Nephron (organoid): ENCODE results near the gene EXD3.

Source experiments
- H3K27ac Mint-ChIP-seq, 3 experiments: 2 replicates each; pipeline ENCODE4 v1.8.0; 2020; ENCODE audit warnings: mixed read lengths in 3 of 3, mild to moderate bottlenecking in 2 of 3, moderate library complexity in 1 of 3
- H3K27me3 Mint-ChIP-seq: 2 replicates; pipeline ENCODE4 v1.8.0; 2021; ENCODE audit warnings: low read depth, mild to moderate bottlenecking, moderate library complexity, mixed read lengths
- H3K36me3 Mint-ChIP-seq: 2 replicates; pipeline ENCODE4 v1.8.0; 2020; ENCODE audit warnings: low read depth, mixed read lengths
- H3K4me1 Mint-ChIP-seq: 2 replicates; pipeline ENCODE4 v1.8.0; 2020; ENCODE audit warnings: mixed read lengths
- H3K4me3 Mint-ChIP-seq, 3 experiments: 2 replicates each; pipeline ENCODE4 v1.8.0; 2020; ENCODE audit warnings: mild to moderate bottlenecking in 3 of 3, mixed read lengths in 3 of 3, moderate library complexity in 2 of 3
- H3K9me3 Mint-ChIP-seq: 2 replicates; pipeline ENCODE4 v1.8.0; 2020; ENCODE audit warnings: mixed read lengths
- TF ChIP-seq, protein P1 (sequence below), 3 experiments: fragments of 200-600 bp; sonication (generic); IDR thresholded peaks; one replicate each; pipeline ENCODE4 v1.5.0; 2021; ENCODE audit warnings: antibody characterized with exemption in 3 of 3; ENCODE audit not compliant: unreplicated experiment in 3 of 3

Gene EXD3

DNA sequence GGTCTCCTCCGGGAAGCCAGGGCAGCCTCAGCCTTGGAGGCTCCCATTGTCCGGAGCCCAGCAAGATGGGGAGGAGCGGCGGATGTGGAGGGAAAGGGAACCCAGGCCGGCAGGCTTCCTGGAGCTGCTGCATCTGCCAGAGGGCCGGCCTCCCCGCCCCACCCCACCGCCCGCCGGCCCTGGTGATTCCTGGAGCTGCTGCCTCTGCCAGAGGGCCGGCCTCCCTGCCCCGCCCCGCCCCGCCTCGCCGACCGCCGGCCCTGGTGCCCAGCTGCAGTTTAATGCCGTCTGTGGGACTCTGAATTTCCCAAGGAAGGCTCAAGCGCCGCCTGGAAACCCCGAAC is 31.6 kb downstream of the EXD3 start:
- Mint-ChIP-seq H3K27ac (no peak overlapping the region), H3K27me3 (no peaks in the 10 kb centered on the region), H3K4me1 (peaks cover 5% of the 10 kb centered on the region), H3K36me3 (no peaks in the 10 kb centered on the region), H3K9me3 (no peaks in the 10 kb centered on the region), H3K4me3 (no peak overlapping the region)
- TF ChIP-seq, protein P1, sequence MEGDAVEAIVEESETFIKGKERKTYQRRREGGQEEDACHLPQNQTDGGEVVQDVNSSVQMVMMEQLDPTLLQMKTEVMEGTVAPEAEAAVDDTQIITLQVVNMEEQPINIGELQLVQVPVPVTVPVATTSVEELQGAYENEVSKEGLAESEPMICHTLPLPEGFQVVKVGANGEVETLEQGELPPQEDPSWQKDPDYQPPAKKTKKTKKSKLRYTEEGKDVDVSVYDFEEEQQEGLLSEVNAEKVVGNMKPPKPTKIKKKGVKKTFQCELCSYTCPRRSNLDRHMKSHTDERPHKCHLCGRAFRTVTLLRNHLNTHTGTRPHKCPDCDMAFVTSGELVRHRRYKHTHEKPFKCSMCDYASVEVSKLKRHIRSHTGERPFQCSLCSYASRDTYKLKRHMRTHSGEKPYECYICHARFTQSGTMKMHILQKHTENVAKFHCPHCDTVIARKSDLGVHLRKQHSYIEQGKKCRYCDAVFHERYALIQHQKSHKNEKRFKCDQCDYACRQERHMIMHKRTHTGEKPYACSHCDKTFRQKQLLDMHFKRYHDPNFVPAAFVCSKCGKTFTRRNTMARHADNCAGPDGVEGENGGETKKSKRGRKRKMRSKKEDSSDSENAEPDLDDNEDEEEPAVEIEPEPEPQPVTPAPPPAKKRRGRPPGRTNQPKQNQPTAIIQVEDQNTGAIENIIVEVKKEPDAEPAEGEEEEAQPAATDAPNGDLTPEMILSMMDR (IDR thresholded peaks at IDR 0.05; ENCODE audit: unreplicated experiment in 3 of 3): no peak

DNA sequence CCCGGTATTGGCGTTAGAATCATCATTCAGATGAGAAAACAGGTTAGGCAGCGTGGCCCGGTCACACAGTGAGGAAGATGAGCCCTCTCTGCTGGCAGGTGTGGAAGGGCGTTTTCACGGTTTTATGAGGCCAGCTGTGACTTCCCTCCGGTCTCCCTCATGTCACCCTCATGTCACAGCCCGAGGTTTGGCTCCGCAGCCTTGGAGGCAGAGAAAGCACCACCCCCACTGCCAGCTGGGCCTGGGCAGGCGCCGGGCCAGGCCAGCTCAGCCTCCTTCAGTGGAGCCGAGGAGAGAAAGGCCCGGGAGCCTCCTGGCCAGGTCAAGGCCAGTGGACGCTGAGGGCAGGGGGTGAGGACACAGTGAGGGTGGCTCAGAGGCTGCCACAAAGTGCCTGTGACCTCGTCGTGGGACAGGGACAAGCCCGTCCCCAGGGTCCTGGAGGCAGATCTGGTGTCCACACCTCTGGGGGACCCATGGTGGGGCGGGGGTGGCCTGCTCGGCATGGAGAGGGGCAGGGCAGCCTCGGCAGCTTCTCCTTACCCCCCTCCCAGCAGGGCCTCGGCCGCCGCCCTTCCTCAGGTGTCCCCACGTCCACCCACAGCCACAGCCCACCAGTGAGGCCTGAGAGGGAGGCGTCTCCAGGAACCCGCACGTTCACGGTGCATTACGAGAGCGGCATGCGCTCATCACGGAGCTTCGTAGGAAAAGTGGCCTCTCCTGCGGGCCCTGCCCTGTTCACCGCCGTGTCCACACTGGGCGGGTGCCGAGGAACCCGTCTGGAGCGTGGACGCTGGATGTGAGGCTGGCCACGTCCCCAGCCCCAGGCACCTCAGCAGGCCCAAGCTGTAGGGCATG is 32.2 kb downstream of the EXD3 start:
- Mint-ChIP-seq H3K36me3 (no peaks in the 10 kb centered on the region), H3K4me3 (no peak overlapping the region), H3K4me1 (peaks cover 5% of the 10 kb centered on the region), H3K27ac (no peak overlapping the region), H3K27me3 (no peaks in the 10 kb centered on the region), H3K9me3 (no peaks in the 10 kb centered on the region)
- TF ChIP-seq, protein P1 (IDR thresholded peaks at IDR 0.05; ENCODE audit: unreplicated experiment in 3 of 3): no peak

DNA sequence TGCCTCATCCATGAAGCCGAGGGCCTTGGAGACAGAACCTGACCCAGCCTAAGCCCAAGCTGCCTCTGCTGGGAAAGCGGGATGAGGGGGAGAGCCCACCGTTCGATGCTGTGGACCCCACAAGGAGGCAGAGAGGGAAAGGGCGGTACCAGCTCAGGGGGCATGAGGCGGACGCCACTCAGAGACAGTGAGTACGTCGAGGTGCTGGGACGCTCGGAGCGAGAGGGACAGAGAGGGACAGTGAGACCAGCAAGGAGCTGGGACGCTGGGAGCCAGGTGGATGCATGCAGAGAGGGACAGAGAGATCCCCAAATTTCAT is 33.6 kb downstream of the EXD3 start:
- Mint-ChIP-seq H3K27me3 (peaks cover under 1% of the 10 kb centered on the region), H3K4me1 (peaks cover 7% of the 10 kb centered on the region)

DNA sequence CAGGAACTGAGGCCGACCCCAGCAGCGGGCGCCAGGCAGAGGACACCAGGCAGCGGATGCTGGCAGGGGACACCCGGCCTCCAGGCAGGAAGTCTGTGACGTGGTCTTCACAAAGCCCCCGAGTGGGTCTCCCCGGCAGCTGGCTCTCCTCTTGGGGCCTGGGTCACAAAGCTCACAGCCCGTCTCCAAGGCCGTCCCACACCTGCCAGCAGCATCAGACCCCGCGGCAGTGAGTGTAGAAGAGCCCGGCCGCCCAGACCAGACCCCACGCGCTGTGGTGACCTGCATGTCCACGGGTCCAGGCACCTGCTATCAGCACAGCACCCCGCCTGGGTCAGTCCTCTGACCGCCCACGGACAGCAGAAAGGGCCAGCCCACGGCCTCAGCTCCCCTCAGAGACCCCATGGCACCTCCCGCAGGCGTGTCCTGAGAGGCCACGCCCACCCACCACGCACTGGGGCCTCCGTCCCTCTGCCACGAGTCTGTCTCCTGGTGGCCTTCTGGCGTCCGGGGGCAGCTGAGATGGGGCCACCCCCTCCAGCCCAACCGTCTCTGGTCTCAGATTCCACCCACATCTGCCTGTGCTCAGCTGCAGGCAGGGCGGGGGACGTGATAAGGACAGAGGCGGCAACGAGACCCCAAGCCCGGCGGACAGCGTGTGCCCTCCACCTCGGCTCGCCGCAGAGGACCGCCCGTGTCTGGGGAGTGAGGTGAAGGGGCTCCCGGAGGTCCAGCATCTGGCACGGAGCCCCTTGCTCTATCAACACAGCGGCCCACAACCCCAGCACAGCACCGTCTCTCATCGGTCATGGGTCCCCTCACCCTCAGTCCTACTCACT is 34.2 kb downstream of the EXD3 start:
- Mint-ChIP-seq H3K27ac (no peak overlapping the region), H3K36me3 (no peaks in the 10 kb centered on the region), H3K4me3 (no peak overlapping the region), H3K4me1 (peaks cover 12% of the 10 kb centered on the region), H3K27me3 (peaks cover 3% of the 10 kb centered on the region), H3K9me3 (no peaks in the 10 kb centered on the region)
- TF ChIP-seq, protein P1 (IDR thresholded peaks at IDR 0.05; ENCODE audit: unreplicated experiment in 3 of 3): no peak

More for the DNA sequence above, 33.6 kb downstream of the EXD3 start:
- TF ChIP-seq, protein P1 (IDR thresholded peaks at IDR 0.05; ENCODE audit: unreplicated experiment in 3 of 3): no peak
- Mint-ChIP-seq H3K9me3 (no peaks in the 10 kb centered on the region), H3K36me3 (no peaks in the 10 kb centered on the region), H3K27ac (no peak overlapping the region), H3K4me3 (no peak overlapping the region)

DNA sequence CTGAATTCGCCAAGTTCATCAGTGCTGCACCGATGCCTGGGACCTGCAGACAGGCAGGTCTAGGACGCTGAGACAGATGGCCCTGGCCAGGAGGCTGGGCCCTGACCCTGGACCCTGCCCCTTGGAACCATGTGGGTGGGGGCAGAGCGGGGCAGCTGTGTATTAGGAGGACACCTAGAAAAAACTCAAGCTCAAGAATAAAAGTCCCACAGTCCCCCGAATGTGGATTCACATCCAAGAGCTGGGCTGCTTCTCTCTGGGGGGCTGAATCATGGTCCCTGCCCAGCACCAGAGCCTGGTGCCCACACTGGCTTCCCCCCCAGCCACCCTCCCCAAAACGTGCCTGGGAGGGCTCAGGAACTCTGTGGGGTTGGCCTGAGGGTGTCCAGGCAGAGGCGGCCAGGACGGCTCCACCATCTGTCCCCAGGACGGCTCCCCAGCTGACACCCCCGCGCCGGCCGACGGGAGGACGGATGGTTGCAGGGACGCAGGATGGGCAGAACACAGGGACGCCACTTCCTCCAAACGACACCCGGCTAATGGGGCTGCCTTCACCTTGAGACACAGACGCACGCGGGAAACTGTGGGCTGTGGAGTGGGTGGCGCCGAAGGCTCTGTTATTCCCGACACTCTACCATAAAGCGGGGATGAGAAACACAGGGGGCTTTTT is 34.9 kb downstream of the EXD3 start:
- TF ChIP-seq, protein P1 (IDR thresholded peaks at IDR 0.05; ENCODE audit: unreplicated experiment in 3 of 3): no peak
- Mint-ChIP-seq H3K27me3 (peaks cover 3% of the 10 kb centered on the region), H3K4me3 (no peak overlapping the region), H3K4me1 (peaks cover 12% of the 10 kb centered on the region), H3K36me3 (no peaks in the 10 kb centered on the region), H3K9me3 (no peaks in the 10 kb centered on the region), H3K27ac (no peak overlapping the region)
